HG03066 (cell line): ENCODE results near the gene UBE3A.

ENCODE experiments used
- ATAC-seq: cut with Tn5 transposase; IDR thresholded peaks from one replicate; pipeline ENCODE4 v1.9.1; 2021; ENCODE audit warnings: low read depth; ENCODE audit not compliant: unreplicated experiment

UBE3A gene

DNA sequence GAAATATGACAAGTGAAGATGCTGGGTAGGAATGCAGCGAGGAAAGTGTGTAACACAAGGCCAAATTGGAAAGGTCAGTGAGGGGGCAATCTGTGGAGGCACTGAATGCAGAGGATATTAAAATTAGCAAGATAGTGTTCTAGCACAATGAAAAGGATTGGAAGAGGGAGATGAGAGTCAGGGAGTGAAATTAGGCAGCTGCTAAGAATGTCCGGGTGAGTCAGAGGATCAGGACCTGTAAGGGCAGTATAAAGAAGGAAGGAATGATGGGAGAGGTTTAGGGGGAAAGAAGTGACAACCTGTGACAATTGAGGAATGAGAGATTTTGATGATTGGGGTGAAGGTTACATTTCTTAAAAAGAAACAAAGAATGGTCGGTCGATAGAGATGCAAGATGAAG is 103.5 kb downstream of the UBE3A start:
- ATAC-seq = no peak

DNA sequence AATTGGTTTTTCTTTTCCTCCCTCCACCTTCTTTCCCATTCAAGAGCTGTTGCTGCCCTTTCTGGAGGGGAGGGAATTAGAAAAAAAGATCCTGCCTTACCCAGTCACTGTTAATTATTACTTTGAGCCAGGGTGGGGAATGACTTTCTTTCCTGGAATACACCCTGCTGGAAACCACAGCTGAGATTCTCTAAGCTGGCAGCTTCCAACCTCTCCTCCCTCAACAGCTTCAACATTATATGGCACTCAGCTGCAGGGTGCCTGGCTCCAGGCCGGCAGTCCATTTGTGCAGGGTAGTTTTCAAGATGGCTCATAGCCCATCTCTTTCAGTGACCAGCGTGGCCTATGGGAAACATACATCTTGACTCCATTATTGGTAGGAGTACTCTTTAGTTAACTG is 105.8 kb downstream of the UBE3A start:
- no peak for ATAC-seq

DNA sequence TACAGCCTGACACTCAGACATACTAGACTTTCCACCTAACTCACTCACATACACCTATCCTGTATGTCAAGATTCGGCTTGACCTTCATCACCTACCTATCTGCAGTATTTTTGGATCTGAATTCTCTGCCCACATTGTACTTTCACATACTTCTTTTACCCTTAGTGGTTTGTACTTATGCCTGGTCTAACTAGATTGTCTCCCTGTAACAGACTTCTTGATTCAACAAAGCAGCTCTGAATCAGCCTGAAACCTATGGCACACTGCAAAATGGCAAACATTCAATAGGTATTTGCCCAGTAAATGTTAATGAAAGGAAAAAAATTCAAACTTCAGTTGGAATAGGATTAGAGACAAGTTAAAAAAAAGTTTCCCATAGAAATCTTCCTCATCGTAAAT is 106.5 kb downstream of the UBE3A start:
- ATAC-seq = no peak

DNA sequence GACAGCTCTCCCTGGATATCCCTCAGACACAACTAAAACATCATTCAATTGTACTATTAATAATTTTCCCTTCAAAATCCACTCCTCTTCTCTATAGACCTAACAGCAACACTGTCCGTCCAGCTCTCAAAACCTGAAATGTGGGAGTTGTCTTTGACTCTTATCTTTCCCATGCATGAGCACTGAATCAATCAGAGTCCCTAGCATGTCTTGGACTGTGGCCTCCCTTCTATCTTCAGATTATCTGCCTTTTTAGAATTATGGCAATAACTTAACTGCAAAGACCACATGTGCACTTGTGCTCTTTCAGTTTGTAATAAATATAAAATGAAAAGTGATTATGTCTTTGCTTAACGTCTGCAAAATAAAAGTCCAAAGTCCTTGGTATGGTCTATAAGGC is 107.0 kb downstream of the UBE3A start:
- ATAC-seq = no peak

DNA sequence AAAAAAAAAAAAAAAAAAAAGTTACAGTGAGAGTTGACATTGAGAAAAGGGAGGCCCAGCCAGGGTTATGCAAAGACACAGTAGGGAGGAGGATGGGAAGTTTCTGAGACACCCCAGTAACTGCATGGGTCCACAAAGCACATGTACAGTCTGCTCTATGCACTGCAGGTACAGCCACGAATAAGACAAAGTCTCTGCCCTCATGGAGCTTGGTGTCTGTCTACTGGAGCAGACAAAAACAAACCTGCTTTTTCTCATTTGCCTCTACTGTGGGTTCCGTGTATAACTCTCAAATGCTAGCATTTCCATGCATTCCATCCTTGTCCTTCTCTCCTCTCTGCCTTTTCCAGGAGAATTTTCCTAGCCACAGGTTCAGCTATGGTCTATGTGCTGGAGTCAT is 107.4 kb downstream of the UBE3A start:
- ATAC-seq = no peak

DNA sequence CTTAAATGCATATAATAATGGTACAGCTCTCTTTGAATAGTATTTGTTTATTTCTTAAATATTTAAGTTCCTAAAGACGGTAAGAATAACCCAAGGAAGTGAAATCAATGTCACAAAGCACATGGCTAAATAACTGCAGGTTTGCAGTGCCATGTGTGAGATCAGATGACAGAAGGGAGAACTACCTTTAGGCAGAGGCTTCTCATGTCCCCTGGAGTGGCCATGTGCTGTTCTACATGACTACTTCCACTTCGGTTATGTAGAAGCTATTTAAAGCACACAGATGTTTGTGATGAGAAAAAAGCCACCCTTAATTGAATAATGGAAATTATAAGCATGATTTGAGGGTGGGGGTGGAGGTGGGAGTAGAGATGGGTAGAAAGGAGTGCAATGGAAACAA is 109.1 kb downstream of the UBE3A start:
- no peak for ATAC-seq

DNA sequence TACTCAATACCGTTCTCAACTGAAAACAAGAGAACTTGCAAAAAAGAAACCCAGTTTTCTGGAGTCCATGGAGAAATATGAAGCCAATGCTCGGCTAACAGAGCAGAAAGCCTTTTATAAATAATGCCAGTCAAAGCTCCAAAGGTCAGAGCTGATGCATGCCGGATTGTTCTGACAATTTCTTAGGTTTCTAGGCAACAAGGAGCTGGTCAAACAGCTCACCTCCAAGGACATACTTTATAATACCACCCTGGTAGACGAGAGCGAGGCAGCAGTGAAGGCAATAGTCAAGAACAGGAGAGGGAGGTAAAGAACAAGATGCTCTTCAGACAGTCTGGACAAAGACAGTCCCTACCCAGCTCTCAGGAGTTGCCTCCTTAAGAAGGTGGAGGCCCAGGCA is 111.1 kb downstream of the UBE3A start:
- no peak for ATAC-seq

DNA sequence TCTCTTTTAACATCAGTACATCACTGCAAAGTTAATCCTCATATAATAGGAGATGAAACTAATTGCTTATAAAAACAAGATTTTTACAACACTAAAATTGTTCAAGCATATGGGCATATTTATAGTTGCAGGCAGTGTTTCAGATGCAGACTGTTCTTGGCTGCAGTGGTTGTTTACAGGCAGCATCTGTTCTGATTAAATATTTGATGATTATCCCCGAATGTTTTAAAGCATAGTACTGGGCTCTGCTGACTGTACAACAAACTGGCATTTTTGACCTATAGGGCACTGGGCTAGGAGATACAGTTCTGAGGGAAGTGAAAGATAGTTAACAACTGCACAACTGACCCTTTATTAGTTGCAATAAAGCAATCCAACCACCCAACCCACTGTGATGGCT is 113.6 kb downstream of the UBE3A start:
- no peak for ATAC-seq

DNA sequence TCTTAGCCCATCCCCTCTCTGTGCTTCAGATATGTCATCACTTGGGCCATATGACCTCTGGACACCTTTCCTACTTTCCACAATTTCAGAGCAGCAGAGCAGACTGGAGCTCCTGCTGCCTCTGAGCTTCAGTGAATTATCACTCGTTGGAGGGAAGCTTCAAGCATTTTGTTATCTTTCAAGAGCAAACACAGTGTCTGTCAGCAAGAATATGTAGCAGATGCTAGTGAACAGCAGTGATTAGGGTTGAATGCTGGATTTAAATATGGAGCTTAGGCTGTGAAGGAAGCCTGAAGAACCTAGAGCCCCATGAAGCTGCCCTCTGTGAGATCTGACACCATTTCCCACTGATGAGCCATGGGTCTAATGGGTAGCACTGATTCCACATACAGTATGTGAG is 115.4 kb downstream of the UBE3A start:
- ATAC-seq = no peak

DNA sequence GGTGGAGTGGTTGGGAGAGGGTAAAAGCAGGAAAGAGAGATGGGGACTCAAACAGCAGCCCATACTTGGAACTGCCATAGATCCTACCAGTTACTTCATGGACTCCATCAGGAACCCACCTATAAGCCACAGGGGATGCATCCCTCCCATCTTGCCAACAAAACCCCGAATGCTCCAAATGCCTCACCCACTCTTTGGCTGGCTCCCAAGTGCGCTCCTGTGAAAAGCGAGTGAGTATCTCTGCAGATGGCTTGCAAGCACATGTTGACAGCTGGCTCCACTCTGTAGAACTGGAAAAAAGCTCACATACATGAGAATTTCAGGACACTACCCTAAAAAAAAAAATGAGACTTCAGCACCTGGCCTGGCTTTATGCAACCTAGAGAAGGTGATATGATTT is 151.0 kb downstream of the UBE3A start:
- no peak for ATAC-seq
